B cell (primary cell): ENCODE data around the gene COL9A3.

ENCODE experiments used
- CTCF ChIP-seq: fragments of 200-600 bp; IDR thresholded peaks from one replicate; pipeline ENCODE4 v1.8.0; 2022; ENCODE audit warnings: antibody characterized with exemption, mild to moderate bottlenecking
- EZH2 ChIP-seq: IDR thresholded peaks from 2 replicates; pipeline ENCODE4 v1.6.1; 2012; ENCODE audit warnings: borderline replicate concordance, low read depth, mild to moderate bottlenecking, moderate library complexity, low read length; ENCODE audit not compliant: insufficient read depth, poor library complexity, severe bottlenecking

GRCh38 chr20:62801284-62802010 is 15.4 kb upstream of the COL9A3 start:
- no peak for TF ChIP-seq CTCF
- TF ChIP-seq EZH2: no peak
